HCEC 1CT (cell line): ENCODE results near the gene ZFYVE28.
A peak's percentile ranks its signal among the peaks of the same experiment; 100 is the strongest.

Source experiments
- DNase-seq: peaks from one replicate; pipeline ENCODE4 v3.0.0-alpha.2; 2017

The ZFYVE28 gene

GRCh38 chr4:2330091-2331042 is 88.1 kb downstream of the ZFYVE28 start:
- peak; percentile 88 for DNase-seq

DNA sequence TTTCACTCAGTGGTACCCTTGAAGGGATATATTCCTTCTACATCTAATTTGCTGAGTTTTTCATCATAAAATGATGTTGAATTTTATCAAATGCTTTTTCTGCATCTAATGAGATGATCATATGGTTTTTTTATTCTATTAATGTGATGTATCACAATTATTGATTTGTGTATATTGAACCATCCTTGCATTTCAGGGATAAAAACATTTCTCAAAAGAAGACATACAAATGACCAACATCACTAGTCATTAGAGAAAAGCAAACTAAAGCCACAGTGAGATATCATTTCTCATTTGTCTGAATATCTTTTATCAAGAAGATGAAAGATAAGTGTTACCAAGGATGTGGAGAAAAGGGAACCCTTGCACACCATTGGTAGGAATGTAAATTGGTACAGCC is 90.9 kb downstream of the ZFYVE28 start:
- DNase-seq: no peak

DNA sequence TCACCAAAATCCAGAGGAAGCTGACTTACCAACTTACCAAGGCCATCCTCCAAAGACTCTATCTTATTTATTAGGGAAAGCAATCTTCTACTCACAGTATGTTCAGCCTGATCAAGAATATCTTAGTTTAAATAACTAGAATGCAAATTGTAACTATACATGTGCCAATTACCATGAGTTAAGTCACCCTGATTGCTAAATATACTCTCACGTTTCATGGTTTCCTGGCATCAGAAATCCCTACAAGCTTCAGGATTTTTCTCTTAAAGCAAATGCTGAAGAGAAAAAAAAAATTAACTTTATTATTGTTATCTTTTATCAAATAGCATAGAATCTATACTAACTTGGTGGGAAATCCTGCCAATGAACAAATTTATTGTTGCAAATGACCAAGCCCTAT is 93.6 kb downstream of the ZFYVE28 start:
- no peak for DNase-seq

DNA sequence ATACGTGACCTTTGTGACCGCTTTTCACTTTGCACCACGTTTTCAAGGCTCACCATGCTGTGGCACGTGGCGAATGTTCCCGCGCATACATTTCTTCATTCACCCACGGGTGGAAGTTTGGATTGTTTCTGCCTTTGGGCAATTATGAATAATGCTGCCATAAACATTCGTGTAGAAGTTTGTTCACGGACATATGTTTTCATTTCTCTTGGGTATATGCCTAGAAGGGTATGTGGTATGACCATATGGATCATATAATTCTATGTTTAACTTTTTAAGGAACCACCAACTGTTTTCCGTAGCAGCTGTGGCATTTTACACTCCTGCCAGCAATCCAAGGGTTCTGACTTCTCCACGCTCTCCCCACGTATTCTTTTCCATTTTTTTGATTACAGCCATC is 95.6 kb downstream of the ZFYVE28 start:
- DNase-seq: no peak

- no peak for DNase-seq
Observed at GRCh38 chr4:2322227-2322626, 96.2 kb downstream of the ZFYVE28 start.

DNA sequence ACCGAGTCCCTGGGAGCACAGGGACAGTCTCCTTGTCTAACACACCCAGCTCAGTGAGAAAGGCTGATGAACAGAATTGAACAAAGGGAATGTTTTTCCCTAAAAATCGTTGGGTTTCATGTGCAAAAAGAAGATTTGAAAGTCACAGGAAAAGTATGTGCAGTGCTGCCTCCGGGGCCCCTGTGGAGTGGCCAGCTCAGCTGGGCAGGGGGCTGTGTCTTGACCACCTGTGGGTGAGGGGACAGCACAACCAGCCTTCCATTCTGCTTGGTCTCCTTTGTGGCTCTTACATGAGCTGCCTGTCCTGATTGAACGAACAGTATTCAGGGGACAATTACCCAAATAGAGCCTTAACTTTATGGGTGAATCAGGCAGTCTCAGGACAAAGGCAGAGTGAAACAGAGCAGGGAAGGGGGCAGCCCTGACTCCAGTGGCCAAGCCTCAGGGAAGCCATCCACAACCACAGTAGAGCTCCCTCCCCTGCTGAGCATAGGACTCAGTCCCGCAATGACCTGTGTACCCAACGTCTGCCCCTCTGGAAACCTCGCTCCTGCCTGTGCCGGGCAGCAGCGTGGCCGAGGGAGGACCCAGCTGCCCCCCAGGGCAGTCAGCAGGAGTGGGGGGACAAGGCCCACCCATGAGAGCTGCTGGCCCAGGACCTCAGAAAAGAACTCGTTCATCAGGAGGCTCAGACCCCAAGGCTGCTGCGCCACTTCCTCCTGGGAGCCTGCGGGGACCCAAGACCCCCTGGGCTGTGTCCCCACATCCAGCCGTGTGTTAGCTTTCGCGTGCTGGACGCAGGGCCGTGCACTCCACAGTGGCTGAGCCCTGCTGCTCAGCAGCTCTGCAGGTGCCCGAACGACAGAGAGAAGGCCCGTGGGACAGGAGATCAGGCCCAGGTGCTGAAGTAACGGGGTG is 96.9 kb downstream of the ZFYVE28 start:
- no peak for DNase-seq

DNA sequence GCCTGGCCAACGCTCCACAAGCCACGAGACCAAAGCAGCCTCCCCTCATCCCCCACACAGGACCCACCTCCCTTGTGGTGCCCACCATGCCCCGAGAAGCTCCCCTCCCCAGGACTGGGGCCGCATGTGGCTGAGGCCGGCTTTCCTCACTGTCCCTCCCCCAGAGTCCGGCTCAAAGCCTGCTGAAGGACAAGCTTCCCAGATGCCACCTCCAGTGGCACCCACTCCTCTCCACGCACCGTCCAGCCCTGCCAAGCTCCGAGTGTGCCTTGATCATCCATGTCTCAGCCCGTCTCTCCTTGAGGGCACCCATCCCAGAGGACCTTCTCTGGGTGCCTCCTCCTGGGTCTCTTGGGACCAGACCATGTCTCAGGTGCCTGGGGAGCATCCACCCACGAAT is 97.7 kb downstream of the ZFYVE28 start:
- no peak for DNase-seq

GRCh38 chr4:2320152-2320551 is 98.3 kb downstream of the ZFYVE28 start:
- no peak for DNase-seq

- DNase-seq: no peak
Observed at GRCh38 chr4:2318885-2319284, 99.6 kb downstream of the ZFYVE28 start.

- DNase-seq: no peak
Observed at GRCh38 chr4:2318476-2318875, 100.0 kb downstream of the ZFYVE28 start.

GRCh38 chr4:2313366-2313765 is 105.1 kb downstream of the ZFYVE28 start:
- no peak for DNase-seq

DNA sequence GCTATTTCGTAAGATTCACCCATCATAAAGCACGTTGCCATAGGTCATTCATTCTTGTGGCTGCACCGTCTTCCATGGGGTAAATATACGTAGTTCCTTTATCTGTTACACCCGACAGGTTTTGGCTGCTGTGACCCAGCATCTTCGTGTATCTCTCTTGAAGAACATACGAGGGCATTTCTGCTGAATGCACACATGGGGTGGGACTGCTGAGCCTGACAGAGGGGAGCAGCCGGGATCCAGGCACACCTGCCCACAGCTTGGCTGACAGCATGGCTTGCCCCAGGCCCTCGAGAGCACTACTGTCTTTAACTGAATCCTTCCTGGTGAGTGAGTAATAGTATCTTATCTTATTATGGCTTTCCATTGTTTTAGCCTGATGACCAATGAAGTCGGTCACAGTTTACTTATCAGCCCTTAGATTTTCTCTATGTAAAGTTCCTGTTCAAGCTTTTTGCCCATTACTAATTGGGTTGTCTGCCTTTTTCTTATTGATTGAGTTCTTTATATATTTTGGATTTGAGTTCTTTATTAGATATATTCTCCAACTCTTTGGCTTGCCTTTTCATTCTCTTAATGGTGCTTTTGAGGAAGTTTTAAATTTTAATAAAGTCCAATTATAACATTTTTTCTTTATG is 111.6 kb downstream of the ZFYVE28 start:
- DNase-seq: no peak

DNA sequence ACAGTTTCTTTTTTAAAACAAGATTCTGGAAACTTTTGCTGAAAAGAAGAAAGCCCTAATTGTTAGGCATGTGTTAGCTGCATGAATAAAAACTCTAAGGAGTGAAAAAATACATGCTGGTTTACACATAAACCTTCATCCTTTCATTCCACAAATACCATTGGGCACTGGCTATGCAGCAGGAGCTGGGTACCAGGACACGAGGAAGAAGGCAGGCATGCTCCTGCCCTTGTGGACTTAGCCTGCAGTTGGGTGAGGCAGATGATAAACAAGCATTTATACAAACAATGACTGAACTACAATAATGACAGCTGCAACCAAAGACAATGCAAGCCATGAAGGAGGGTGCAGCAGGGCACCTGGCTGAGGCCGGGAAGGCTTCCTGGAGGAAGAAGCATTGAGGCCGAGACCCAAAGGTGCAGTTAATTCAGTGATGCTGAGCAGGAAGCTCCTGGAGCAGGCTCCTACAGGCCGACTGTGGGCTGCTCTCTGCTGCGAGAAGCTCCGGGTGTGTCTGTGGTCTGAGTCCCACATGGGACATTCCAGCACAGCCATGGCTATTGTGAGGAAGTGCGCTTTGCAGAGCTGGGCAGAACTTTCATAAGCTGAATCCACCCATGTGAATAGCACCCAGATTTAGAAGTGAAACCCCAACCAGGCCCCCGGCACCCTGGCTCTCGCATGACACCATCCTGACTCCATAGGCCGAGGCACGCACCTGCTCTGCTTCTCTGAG is 112.5 kb downstream of the ZFYVE28 start:
- no peak for DNase-seq

- no peak for DNase-seq
Observed at GRCh38 chr4:2304877-2305561, 113.4 kb downstream of the ZFYVE28 start.

- no peak for DNase-seq
Observed at GRCh38 chr4:2304321-2304876, 114.0 kb downstream of the ZFYVE28 start.

GRCh38 chr4:2303686-2304320 is 114.6 kb downstream of the ZFYVE28 start:
- no peak for DNase-seq

DNA sequence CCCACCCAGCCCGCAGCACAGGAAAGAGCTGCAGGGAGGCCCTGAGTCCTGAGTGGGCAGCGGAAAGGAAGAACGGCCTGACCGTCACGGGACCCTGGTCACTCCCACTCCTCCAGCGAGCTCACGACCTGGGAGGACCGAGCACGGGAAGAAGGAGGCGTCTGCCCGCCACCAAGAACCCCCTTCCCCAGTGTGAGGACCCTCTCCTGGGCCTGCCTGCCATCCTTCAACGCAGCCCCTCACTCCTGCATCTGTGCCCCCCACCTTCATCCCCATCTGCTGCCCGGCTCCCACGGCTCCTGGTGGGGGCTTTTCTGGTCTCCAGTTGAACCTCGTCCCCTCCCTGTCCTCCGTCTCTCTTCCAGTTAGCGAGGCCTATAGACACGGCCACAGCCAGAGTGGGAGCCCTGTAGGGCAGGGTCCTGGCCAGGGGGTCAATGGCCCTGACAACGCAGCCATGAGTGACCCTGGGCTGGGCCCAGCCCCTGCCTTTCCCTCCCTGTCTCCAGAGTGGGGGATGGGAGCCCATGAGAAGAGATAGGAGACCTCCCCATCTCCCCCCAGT is 115.2 kb downstream of the ZFYVE28 start:
- no peak for DNase-seq

DNA sequence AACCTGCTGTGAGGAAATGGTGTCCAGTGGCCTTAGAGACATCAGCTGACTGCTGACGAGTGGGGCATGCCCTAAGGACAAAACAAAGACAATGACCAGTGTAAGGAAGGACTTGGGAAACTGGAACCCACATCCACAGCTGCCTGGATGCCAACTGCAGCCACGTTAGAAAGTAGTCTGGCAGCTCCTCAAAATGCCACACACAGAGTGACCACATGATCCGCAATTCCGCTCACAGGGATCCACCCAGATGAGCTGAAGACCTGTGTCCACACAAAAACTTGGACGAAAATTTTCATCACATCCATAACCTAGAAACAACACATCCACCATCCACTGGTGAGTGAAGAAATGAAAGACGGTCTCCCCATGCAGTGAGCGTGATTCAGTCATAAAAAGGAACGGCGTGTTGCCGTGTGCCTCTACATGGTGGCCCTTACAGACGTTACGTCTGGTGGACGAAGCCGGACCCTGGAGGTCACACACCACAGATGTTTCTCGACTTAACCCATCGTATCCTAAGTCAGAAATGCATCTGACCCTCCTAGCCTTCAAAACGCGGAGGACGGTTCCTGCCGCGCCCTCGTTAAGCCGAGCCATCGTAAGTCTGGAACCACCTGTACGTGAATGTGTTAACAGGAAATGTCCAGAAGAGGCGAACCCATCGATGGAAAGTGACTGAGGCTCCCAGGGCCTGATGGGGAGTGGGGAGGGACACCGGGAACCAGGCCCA is 115.9 kb downstream of the ZFYVE28 start:
- DNase-seq: no peak

GRCh38 chr4:2301806-2302205 is 116.6 kb downstream of the ZFYVE28 start:
- no peak for DNase-seq

GRCh38 chr4:2301225-2301642 is 117.2 kb downstream of the ZFYVE28 start:
- DNase-seq: no peak
